ENCODE measurements around the gene CEP192.
A peak's percentile ranks its signal among the peaks of the same experiment; 100 is the strongest.

CEP192 gene

GRCh38 chr18:13126966-13127598, 135.9 kb downstream of the CEP192 start:
- Mint-ChIP-seq H3K27ac (peak overlapping the region; percentile 38), H3K4me1 (ENCODE audit: low read depth) (no peaks in the 10 kb centered on the region), H3K36me3 (ENCODE audit: low read depth) (peaks cover 3% of the 10 kb centered on the region), H3K4me3 (no peak overlapping the region), H3K27me3 (no peaks in the 10 kb centered on the region), H3K9me3 (no peaks in the 10 kb centered on the region)

GRCh38 chr18:13131283-13131682, 140.1 kb downstream of the CEP192 start:
- peaks cover 12% of the 10 kb centered on the region for H3K4me1 Mint-ChIP-seq (ENCODE audit: low read depth)
- peaks cover 6% of the 10 kb centered on the region for H3K27me3 Mint-ChIP-seq
- H3K4me3 Mint-ChIP-seq, result no peak overlapping the region
- no peaks in the 10 kb centered on the region for H3K9me3 Mint-ChIP-seq
- no peak overlapping the region for H3K27ac Mint-ChIP-seq
- H3K36me3 Mint-ChIP-seq (ENCODE audit: low read depth), result no peaks in the 10 kb centered on the region

GRCh38 chr18:13134551-13135401, 143.6 kb downstream of the CEP192 start:
- Mint-ChIP-seq H3K9me3 (no peaks in the 10 kb centered on the region), H3K36me3 (ENCODE audit: low read depth) (no peaks in the 10 kb centered on the region), H3K4me3 (peak overlapping the region; percentile 80)

GRCh38 chr18:13136056-13136903, 145.1 kb downstream of the CEP192 start:
- Mint-ChIP-seq H3K27ac (peak overlapping the region; percentile 89), H3K4me3 (peak overlapping the region; percentile 80), H3K9me3 (no peaks in the 10 kb centered on the region), H3K4me1 (ENCODE audit: low read depth) (peaks cover 33% of the 10 kb centered on the region), H3K27me3 (peaks cover 6% of the 10 kb centered on the region), H3K36me3 (ENCODE audit: low read depth) (no peaks in the 10 kb centered on the region)

More at GRCh38 chr18:13134551-13135401, 143.6 kb downstream of the CEP192 start:
- H3K27ac Mint-ChIP-seq, result no peak overlapping the region
- H3K4me1 Mint-ChIP-seq (ENCODE audit: low read depth), result peaks cover 33% of the 10 kb centered on the region
- peaks cover 6% of the 10 kb centered on the region for H3K27me3 Mint-ChIP-seq

GRCh38 chr18:13136904-13137669, 145.9 kb downstream of the CEP192 start:
- peak overlapping the region; percentile 88 for H3K4me3 Mint-ChIP-seq
- no peaks in the 10 kb centered on the region for H3K9me3 Mint-ChIP-seq
- H3K4me1 Mint-ChIP-seq (ENCODE audit: low read depth), result peaks cover 33% of the 10 kb centered on the region
- peak overlapping the region; percentile 90 for H3K27ac Mint-ChIP-seq
- H3K36me3 Mint-ChIP-seq (ENCODE audit: low read depth), result no peaks in the 10 kb centered on the region
- peaks cover 6% of the 10 kb centered on the region for H3K27me3 Mint-ChIP-seq

GRCh38 chr18:13137670-13138419, 146.7 kb downstream of the CEP192 start:
- Mint-ChIP-seq H3K27ac (peak overlapping the region; percentile 90), H3K4me3 (peak overlapping the region; percentile 88), H3K36me3 (ENCODE audit: low read depth) (no peaks in the 10 kb centered on the region), H3K27me3 (peaks cover 6% of the 10 kb centered on the region), H3K4me1 (ENCODE audit: low read depth) (peaks cover 33% of the 10 kb centered on the region), H3K9me3 (no peaks in the 10 kb centered on the region)

GRCh38 chr18:13138420-13139139, 147.4 kb downstream of the CEP192 start:
- Mint-ChIP-seq H3K9me3 (peaks cover 2% of the 10 kb centered on the region), H3K27ac (peak overlapping the region; percentile 90), H3K36me3 (ENCODE audit: low read depth) (no peaks in the 10 kb centered on the region), H3K4me3 (peak overlapping the region; percentile 88), H3K4me1 (ENCODE audit: low read depth) (peaks cover 33% of the 10 kb centered on the region), H3K27me3 (peaks cover 6% of the 10 kb centered on the region)

GRCh38 chr18:13139885-13140450, 148.8 kb downstream of the CEP192 start:
- H3K36me3 Mint-ChIP-seq (ENCODE audit: low read depth), result no peaks in the 10 kb centered on the region
- peaks cover 6% of the 10 kb centered on the region for H3K27me3 Mint-ChIP-seq
- no peak overlapping the region for H3K27ac Mint-ChIP-seq
- peaks cover 4% of the 10 kb centered on the region for H3K9me3 Mint-ChIP-seq
- H3K4me1 Mint-ChIP-seq (ENCODE audit: low read depth), result peaks cover 33% of the 10 kb centered on the region
- H3K4me3 Mint-ChIP-seq, result no peak overlapping the region

- Mint-ChIP-seq H3K9me3 (peaks cover 4% of the 10 kb centered on the region), H3K4me3 (no peak overlapping the region), H3K27me3 (no peaks in the 10 kb centered on the region), H3K36me3 (ENCODE audit: low read depth) (no peaks in the 10 kb centered on the region), H3K27ac (no peak overlapping the region), H3K4me1 (ENCODE audit: low read depth) (peaks cover 22% of the 10 kb centered on the region)
These were observed 150.0 kb downstream of the CEP192 start for GRCh38 chr18:13141209-13141608.

- Mint-ChIP-seq H3K27me3 (no peaks in the 10 kb centered on the region), H3K4me3 (no peak overlapping the region), H3K36me3 (ENCODE audit: low read depth) (no peaks in the 10 kb centered on the region), H3K9me3 (peaks cover 4% of the 10 kb centered on the region), H3K4me1 (ENCODE audit: low read depth) (peaks cover 4% of the 10 kb centered on the region), H3K27ac (no peak overlapping the region)
These were observed 154.6 kb downstream of the CEP192 start for GRCh38 chr18:13145636-13146190.

GRCh38 chr18:13147130-13147529, 156.0 kb downstream of the CEP192 start:
- H3K4me1 Mint-ChIP-seq (ENCODE audit: low read depth), result peaks cover 4% of the 10 kb centered on the region
- no peaks in the 10 kb centered on the region for H3K36me3 Mint-ChIP-seq (ENCODE audit: low read depth)
- no peak overlapping the region for H3K27ac Mint-ChIP-seq
- H3K9me3 Mint-ChIP-seq, result peaks cover 4% of the 10 kb centered on the region
- H3K4me3 Mint-ChIP-seq, result no peak overlapping the region
- no peaks in the 10 kb centered on the region for H3K27me3 Mint-ChIP-seq

- Mint-ChIP-seq H3K36me3 (ENCODE audit: low read depth) (peaks cover 5% of the 10 kb centered on the region), H3K9me3 (peaks cover 13% of the 10 kb centered on the region), H3K27ac (no peak overlapping the region), H3K4me1 (ENCODE audit: low read depth) (peaks cover 4% of the 10 kb centered on the region), H3K4me3 (no peak overlapping the region), H3K27me3 (peaks cover 3% of the 10 kb centered on the region)
These were observed 160.5 kb downstream of the CEP192 start for GRCh38 chr18:13151656-13152055.

- Mint-ChIP-seq H3K9me3 (peaks cover 23% of the 10 kb centered on the region), H3K27ac (no peak overlapping the region), H3K4me1 (ENCODE audit: low read depth) (no peaks in the 10 kb centered on the region), H3K36me3 (ENCODE audit: low read depth) (peaks cover 13% of the 10 kb centered on the region), H3K27me3 (peaks cover 4% of the 10 kb centered on the region), H3K4me3 (no peak overlapping the region)
These were observed 167.3 kb downstream of the CEP192 start for GRCh38 chr18:13158428-13158827.
